GM12872 (cell line): ENCODE results near the gene CLEC11A.

Experiments used
- TF ChIP-seq, protein P1 (sequence below): IDR thresholded peaks from 3 replicates; pipeline ENCODE4 v1.5.1; 2011; ENCODE audit warnings: low read depth, mild to moderate bottlenecking, low read length, moderate library complexity; ENCODE audit not compliant: insufficient read depth

Gene CLEC11A, protein sequence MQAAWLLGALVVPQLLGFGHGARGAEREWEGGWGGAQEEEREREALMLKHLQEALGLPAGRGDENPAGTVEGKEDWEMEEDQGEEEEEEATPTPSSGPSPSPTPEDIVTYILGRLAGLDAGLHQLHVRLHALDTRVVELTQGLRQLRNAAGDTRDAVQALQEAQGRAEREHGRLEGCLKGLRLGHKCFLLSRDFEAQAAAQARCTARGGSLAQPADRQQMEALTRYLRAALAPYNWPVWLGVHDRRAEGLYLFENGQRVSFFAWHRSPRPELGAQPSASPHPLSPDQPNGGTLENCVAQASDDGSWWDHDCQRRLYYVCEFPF

DNA sequence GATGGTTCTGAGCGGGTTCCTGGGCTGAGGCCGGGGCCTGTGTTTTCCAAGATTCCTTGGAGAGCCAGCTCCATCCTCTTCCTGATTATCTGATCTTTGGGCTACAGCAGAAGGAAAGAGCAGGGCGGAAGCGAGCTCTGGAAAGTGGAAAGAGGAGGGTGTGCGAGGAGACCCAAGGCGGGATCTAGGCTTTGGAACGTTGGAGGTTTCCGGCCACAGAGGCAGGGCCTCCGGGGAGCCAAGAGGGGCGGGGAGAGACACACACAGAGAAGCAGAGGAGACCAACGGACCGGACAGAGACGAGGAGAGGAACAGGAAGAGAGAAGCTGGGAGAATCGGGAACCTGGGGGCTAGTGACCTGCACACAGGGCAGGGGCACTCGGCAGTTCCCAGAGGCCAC, at the start of gene CLEC11A:
TSS of gene CLEC11A (plus strand) at position 296 of the 400 bp plus-strand sequence. CDS start 162 bp downstream, outside the sequence.
- TF ChIP-seq, protein P1, sequence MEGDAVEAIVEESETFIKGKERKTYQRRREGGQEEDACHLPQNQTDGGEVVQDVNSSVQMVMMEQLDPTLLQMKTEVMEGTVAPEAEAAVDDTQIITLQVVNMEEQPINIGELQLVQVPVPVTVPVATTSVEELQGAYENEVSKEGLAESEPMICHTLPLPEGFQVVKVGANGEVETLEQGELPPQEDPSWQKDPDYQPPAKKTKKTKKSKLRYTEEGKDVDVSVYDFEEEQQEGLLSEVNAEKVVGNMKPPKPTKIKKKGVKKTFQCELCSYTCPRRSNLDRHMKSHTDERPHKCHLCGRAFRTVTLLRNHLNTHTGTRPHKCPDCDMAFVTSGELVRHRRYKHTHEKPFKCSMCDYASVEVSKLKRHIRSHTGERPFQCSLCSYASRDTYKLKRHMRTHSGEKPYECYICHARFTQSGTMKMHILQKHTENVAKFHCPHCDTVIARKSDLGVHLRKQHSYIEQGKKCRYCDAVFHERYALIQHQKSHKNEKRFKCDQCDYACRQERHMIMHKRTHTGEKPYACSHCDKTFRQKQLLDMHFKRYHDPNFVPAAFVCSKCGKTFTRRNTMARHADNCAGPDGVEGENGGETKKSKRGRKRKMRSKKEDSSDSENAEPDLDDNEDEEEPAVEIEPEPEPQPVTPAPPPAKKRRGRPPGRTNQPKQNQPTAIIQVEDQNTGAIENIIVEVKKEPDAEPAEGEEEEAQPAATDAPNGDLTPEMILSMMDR = no peak

DNA sequence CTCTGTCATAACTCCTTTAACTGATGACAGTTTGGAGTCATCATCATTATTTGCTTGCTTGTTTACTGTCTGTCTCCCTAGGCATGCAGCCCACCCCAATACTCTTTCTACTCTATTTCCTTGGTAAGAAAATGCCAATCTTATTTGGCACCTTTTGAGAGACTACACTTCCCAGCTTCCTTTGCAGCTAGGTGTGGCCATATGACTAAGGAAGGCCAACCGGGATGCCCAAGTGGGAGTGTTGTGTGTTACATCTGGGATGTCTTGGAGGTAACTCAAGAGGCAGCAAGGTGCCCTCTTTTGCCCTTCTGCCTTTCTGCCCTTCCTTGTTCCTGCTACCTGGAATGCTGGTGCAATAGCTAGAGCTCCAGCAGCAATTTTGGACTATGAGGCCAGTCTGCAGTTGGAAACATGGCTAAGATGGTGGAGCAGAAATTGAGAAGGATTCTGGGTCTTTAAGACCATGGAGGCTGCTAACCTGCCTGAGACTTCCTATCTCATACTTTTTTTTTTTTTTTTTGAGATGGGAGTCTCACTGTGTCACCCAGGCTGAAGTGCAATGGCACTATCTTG, 46.5 kb upstream of the CLEC11A start:
- TF ChIP-seq, protein P1 = no peak

DNA sequence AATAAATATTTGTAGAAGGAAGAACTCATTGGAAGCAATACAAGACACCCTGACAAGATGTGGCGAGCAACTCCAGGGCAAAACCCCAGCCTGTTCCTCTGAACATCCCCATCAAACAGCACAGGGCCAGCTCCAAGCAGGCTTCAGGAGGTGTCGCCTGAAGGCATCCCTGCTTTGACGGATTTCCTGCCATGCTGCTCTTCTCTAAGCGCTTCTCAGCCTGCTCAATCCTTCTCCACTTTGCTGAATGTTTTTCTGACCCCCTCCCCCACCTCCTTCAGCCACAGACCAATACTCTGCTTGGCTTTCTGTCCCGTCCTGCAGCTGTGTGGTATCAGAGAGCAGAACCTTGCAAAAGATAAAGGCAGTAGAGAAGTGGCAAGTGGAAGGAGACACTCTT, 45.5 kb upstream of the CLEC11A start:
- TF ChIP-seq, protein P1 = no peak

DNA sequence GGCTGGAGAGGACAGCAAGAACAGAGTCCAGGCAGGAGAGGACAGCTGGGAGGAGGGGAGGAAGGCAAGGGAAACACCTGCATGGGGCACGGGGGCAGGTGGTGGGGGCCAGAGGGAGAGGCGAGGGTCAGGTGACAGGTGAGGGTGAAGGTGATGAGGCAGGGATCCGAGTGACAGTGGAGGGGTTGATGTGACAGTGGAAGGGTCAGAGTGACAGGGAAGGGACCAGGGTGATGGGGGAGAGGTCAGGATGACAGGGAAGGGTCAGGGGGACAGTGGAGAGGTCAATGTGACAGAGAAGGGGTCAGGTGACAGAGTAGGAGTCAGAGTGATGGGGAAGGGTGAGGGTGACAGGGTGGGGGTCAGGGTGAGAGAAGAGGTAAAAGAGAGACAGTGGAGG, 44.8 kb upstream of the CLEC11A start:
- TF ChIP-seq, protein P1 = no peak

DNA sequence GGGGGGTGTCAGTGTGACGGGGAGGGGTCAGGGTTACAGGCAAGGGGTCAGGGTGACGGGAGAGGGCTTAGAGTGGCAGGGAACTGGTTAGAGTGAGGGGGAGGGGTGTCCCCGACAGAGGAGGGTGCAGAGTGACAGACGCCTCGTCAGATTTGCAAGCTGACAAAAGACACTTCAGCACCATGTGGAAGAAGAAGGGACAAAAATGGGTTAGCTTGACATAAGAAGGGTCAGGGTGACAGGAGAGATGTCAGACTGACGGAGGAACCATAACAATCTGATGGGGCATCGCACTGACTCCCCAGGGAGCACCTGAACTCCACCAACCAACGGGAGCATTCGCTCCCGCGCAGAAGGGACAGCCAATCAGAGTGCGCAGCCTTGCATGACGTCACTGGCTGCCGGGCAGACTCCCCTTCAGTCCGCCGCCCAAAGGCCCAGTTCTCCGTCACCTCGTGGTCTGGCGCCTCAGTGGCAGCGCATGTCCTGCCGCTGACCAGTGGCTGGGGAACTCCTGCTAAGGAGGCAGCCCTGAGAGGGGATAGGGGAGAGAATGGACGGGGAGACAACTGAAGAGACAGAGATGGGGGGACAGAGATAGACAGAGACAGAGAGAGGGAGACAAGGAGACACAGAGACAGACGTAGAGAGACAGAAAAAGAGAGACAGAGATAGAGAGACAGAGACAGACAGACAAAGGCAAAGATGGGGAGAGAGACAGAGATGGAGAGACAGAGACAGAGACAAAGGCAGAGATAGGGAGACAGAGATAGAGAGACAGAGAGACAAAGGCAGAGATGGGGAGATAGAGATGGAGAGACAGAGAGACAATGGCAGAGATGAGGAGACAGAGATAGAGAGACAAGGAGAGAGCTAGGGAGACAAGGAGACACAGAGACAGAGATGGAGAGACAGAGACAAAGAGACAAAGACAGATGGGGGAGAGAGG, 43.7 kb upstream of the CLEC11A start:
- TF ChIP-seq, protein P1 = no peak

DNA sequence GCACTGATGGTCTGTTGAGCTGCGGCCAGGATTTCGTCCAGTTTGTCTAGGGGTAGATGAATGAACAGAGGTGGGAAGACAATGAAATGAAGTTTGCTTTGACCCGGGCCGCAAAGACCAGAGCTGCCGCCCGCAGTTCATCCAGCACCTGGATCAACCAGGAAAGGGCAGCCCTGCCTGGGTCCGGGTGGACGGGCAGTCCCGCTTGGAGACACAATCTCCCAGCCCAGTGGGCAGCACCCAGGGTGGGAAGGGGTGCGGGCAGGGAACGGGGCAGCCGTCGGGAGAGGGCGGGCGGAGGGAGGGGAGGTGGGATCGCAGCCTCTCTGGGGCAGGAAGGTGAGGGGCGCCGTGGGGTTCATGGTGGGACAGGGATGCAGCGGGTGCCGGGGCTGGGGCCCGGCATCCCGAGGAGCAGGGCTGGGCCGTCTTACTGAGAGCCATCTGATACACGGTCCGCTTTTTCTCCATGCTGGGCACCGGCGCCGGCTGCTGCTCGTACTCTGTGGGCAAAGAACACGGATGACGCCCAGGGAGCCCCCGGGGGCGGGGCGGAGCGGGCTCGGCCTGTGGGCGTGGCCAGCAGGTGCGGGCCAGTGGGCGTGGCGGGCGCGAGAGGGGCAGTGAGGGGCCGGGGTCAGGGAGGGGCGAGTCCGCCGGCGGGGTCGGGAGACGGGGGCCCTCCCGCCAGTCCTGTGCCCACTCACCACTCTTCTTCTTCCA, 36.7 kb upstream of the CLEC11A start:
- TF ChIP-seq, protein P1 = no peak
